WTC11 (cell line): ENCODE results near the gene CLEC2B. TPM values are rescaled to one million over a fixed set of nuclear protein-coding genes. Genes with fewer than 3 reads are reported as not detected.

Source experiments
- ATAC-seq: fragments of 200-7000 bp; cut with Tn5 transposase; 2 replicates; pipeline ENCODE4 v1.10.0; 2021; ENCODE audit warnings: mild to moderate bottlenecking, moderate library complexity
- CTCF ChIA-PET: fragments of 300-600 bp; sonication (Branson Sonifier 250); formaldehyde crosslinking; loops from one replicate; lab custom pipeline; 2021; ENCODE audit warnings: antibody characterized with exemption; lab: Charles Lee
- POLR2A ChIA-PET: fragments of 350-600 bp; sonication (Branson Sonifier 250); formaldehyde crosslinking; loops from one replicate; lab custom pipeline; 2021; ENCODE audit warnings: antibody characterized with exemption; lab: Charles Lee
- DNase-seq: peaks from one replicate; pipeline ENCODE4 v3.0.0; 2021; ENCODE audit warnings: low spot score
- H3K27ac Mint-ChIP-seq: 2 replicates; pipeline ENCODE4 v1.8.0; 2021; ENCODE audit warnings: mixed read lengths
- H3K27me3 Mint-ChIP-seq: 2 replicates; pipeline ENCODE4 v1.8.0; 2021; ENCODE audit warnings: low read depth, mild to moderate bottlenecking, moderate library complexity, mixed read lengths
- H3K36me3 Mint-ChIP-seq: 2 replicates; pipeline ENCODE4 v1.8.0; 2021; ENCODE audit warnings: mixed read lengths
- H3K4me1 Mint-ChIP-seq: 2 replicates; pipeline ENCODE4 v1.8.0; 2022; ENCODE audit warnings: mixed read lengths
- H3K4me3 Mint-ChIP-seq: 2 replicates; pipeline ENCODE4 v1.8.0; 2021; ENCODE audit warnings: mild to moderate bottlenecking, moderate library complexity, mixed read lengths
- H3K9me3 Mint-ChIP-seq: 2 replicates; pipeline ENCODE4 v1.8.0; 2021; ENCODE audit warnings: mixed read lengths
- ATF1 ChIP-seq: sonication (generic); formaldehyde crosslinking; IDR thresholded peaks from 2 replicates; pipeline ENCODE4 v1.8.1; 2023; ENCODE audit warnings: mild to moderate bottlenecking, moderate library complexity, missing genetic modification reagents
- EMX1 ChIP-seq: fragments of 250-450 bp; sonication (Bioruptor Pico); IDR thresholded peaks from 2 replicates; pipeline ENCODE4 v1.8.0; 2021; ENCODE audit warnings: mild to moderate bottlenecking
- GTF2I ChIP-seq: fragments of 250-450 bp; sonication (Bioruptor Pico); conservative IDR thresholded peaks from 2 replicates; pipeline ENCODE4 v1.4.0; 2021; ENCODE audit warnings: mild to moderate bottlenecking
- HMGXB4 ChIP-seq: sonication (generic); formaldehyde crosslinking; IDR thresholded peaks from 2 replicates; pipeline ENCODE4 v1.8.1; 2023; ENCODE audit warnings: mild to moderate bottlenecking, moderate library complexity, missing genetic modification reagents
- IRF1 ChIP-seq: sonication (generic); formaldehyde crosslinking; IDR thresholded peaks from 2 replicates; pipeline ENCODE4 v1.8.0; 2023; ENCODE audit warnings: missing genetic modification reagents
- IRF2 ChIP-seq: sonication (generic); formaldehyde crosslinking; IDR thresholded peaks from 2 replicates; pipeline ENCODE4 v1.8.0; 2022; ENCODE audit warnings: low read depth, missing genetic modification reagents, borderline replicate concordance
- JUN ChIP-seq: sonication (generic); formaldehyde crosslinking; IDR thresholded peaks from 2 replicates; pipeline ENCODE4 v1.8.0; 2023; ENCODE audit warnings: mild to moderate bottlenecking, missing genetic modification reagents
- MYBL2 ChIP-seq: sonication (generic); formaldehyde crosslinking; IDR thresholded peaks from 2 replicates; pipeline ENCODE4 v1.8.1; 2023; ENCODE audit warnings: mild to moderate bottlenecking, moderate library complexity, missing genetic modification reagents
- NFATC4 ChIP-seq: fragments of 250-450 bp; sonication (Bioruptor Pico); IDR thresholded peaks from 2 replicates; pipeline ENCODE4 v1.9.0; 2021; ENCODE audit warnings: mild to moderate bottlenecking
- OVOL2 ChIP-seq: fragments of 250-450 bp; sonication (Bioruptor Pico); IDR thresholded peaks from 2 replicates; pipeline ENCODE4 v1.9.0; 2021; ENCODE audit warnings: mild to moderate bottlenecking, borderline replicate concordance
- PRRX2 ChIP-seq: fragments of 250-450 bp; sonication (Bioruptor Pico); IDR thresholded peaks from 2 replicates; pipeline ENCODE4 v1.8.0; 2021; ENCODE audit warnings: mild to moderate bottlenecking
- RELA ChIP-seq: sonication (generic); formaldehyde crosslinking; IDR thresholded peaks from 2 replicates; pipeline ENCODE4 v1.8.1; 2022; ENCODE audit warnings: missing genetic modification reagents, mild to moderate bottlenecking, borderline replicate concordance
- RORB ChIP-seq: fragments of 250-450 bp; sonication (Bioruptor Pico); IDR thresholded peaks from 2 replicates; pipeline ENCODE4 v1.9.0; 2021; ENCODE audit warnings: mild to moderate bottlenecking
- SP1 ChIP-seq: sonication (generic); formaldehyde crosslinking; conservative IDR thresholded peaks from 2 replicates; pipeline ENCODE4 v1.8.1; 2022; ENCODE audit warnings: missing genetic modification reagents
- ZBTB21 ChIP-seq: sonication (generic); formaldehyde crosslinking; IDR thresholded peaks from 2 replicates; pipeline ENCODE4 v1.8.1; 2023; ENCODE audit warnings: mild to moderate bottlenecking, missing genetic modification reagents, borderline replicate concordance
- ZNF396 ChIP-seq: fragments of 250-450 bp; sonication (Bioruptor Pico); IDR thresholded peaks from 2 replicates; pipeline ENCODE4 v1.8.0; 2021; ENCODE audit warnings: mild to moderate bottlenecking, moderate library complexity, borderline replicate concordance
- total RNA-seq: library from RNA; stranded (reverse); gene quantifications from 3 replicates; pipeline ENCODE4 v1.2.3, GENCODE V29; 2021
- TF ChIP-seq, protein P1 (sequence below): sonication (generic); formaldehyde crosslinking; IDR thresholded peaks from 2 replicates; pipeline ENCODE4 v1.8.1; 2023; ENCODE audit warnings: mild to moderate bottlenecking, missing genetic modification reagents
- TF ChIP-seq, protein P2 (sequence below): fragments of 200-600 bp; IDR thresholded peaks from 2 replicates; pipeline ENCODE4 v1.8.0; 2022; ENCODE audit warnings: antibody characterized with exemption
- TF ChIP-seq, protein P3 (sequence below): sonication (generic); formaldehyde crosslinking; IDR thresholded peaks from 2 replicates; pipeline ENCODE4 v1.8.1; 2022; ENCODE audit warnings: low read depth, mild to moderate bottlenecking, moderate library complexity, missing genetic modification reagents, borderline replicate concordance
- TF ChIP-seq, protein P4 (sequence below): fragments of 250-450 bp; sonication (Bioruptor Pico); IDR thresholded peaks from 2 replicates; pipeline ENCODE4 v1.9.0; 2021; ENCODE audit warnings: mild to moderate bottlenecking
- TF ChIP-seq, protein P5 (sequence below): sonication (generic); formaldehyde crosslinking; IDR thresholded peaks from 2 replicates; pipeline ENCODE4 v1.8.0; 2023; ENCODE audit warnings: mild to moderate bottlenecking, missing genetic modification reagents

The CLEC2B gene
- total RNA-seq, 1 experiment from 2014 or later, result 0.20 TPM

GRCh38 chr12:9868951-9869306, 225 bp downstream of the CLEC2B start:
- POLR2A ChIA-PET, result no interaction called here
- ATAC-seq (no peak), DNase-seq (no peak)
- Mint-ChIP-seq H3K27me3 (no peaks in the 10 kb centered on the region), H3K4me3 (no peak overlapping the region), H3K4me1 (peaks cover 22% of the 10 kb centered on the region), H3K36me3 (no peaks in the 10 kb centered on the region), H3K9me3 (no peaks in the 10 kb centered on the region), H3K27ac (no peak overlapping the region)
- TF ChIP-seq EMX1 (CRISPR knock-in tag) (no peak), PRRX2 (no peak), HMGXB4 (no peak), ZBTB21 (CRISPR knock-in tag) (no peak), GTF2I (no peak), ATF1 (CRISPR knock-in tag) (no peak)
- TF ChIP-seq, protein P1, sequence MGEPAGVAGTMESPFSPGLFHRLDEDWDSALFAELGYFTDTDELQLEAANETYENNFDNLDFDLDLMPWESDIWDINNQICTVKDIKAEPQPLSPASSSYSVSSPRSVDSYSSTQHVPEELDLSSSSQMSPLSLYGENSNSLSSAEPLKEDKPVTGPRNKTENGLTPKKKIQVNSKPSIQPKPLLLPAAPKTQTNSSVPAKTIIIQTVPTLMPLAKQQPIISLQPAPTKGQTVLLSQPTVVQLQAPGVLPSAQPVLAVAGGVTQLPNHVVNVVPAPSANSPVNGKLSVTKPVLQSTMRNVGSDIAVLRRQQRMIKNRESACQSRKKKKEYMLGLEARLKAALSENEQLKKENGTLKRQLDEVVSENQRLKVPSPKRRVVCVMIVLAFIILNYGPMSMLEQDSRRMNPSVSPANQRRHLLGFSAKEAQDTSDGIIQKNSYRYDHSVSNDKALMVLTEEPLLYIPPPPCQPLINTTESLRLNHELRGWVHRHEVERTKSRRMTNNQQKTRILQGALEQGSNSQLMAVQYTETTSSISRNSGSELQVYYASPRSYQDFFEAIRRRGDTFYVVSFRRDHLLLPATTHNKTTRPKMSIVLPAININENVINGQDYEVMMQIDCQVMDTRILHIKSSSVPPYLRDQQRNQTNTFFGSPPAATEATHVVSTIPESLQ (CRISPR knock-in tag), result no peak
- CTCF ChIA-PET, result interaction anchor here (1.6 kb wide), 1 partner anchor 119 kb away, joined by 3 read pairs; no protein-coding TSS in a partner anchor

DNA sequence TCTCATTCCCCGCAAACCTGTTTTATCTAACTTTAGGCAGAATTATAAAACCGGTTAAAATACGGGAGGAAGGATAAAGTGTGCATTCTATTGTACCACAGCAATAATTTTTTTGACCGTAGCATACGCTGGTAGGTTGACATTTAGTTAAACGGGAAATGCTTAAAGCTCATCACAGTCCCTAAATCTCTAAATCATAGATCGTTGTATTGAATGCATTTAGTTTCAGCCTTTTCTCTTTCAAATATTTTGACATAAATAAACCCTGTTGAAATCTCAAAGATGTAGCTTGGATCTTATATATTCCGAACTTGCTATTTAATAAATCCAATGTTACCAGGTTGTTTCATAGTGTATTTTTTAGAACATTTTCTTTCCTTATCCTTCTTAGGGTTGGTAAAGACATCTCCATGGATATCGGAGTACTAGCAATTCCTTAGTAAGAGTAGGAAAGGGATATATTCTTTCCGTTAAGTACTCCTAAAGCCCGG, 798 bp downstream of the CLEC2B start:
- Mint-ChIP-seq H3K4me3 (no peak overlapping the region), H3K4me1 (peaks cover 22% of the 10 kb centered on the region), H3K27ac (no peak overlapping the region), H3K9me3 (no peaks in the 10 kb centered on the region), H3K36me3 (no peaks in the 10 kb centered on the region), H3K27me3 (no peaks in the 10 kb centered on the region)
- no peak for DNase-seq
- POLR2A ChIA-PET, result no interaction called here
- no peak for ATAC-seq
- CTCF ChIA-PET, result interaction anchor here (1.6 kb wide), 1 partner anchor 118 kb away, joined by 3 read pairs; no protein-coding TSS in a partner anchor
- TF ChIP-seq, protein P1 (CRISPR knock-in tag), result no peak
- no peak for TF ChIP-seq JUN (CRISPR knock-in tag)
- TF ChIP-seq, protein P2, sequence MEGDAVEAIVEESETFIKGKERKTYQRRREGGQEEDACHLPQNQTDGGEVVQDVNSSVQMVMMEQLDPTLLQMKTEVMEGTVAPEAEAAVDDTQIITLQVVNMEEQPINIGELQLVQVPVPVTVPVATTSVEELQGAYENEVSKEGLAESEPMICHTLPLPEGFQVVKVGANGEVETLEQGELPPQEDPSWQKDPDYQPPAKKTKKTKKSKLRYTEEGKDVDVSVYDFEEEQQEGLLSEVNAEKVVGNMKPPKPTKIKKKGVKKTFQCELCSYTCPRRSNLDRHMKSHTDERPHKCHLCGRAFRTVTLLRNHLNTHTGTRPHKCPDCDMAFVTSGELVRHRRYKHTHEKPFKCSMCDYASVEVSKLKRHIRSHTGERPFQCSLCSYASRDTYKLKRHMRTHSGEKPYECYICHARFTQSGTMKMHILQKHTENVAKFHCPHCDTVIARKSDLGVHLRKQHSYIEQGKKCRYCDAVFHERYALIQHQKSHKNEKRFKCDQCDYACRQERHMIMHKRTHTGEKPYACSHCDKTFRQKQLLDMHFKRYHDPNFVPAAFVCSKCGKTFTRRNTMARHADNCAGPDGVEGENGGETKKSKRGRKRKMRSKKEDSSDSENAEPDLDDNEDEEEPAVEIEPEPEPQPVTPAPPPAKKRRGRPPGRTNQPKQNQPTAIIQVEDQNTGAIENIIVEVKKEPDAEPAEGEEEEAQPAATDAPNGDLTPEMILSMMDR, result no peak
- TF ChIP-seq ZNF396 (CRISPR knock-in tag), result no peak
- TF ChIP-seq IRF2, result no peak
- no peak for TF ChIP-seq RELA (CRISPR knock-in tag)
- TF ChIP-seq, protein P3, sequence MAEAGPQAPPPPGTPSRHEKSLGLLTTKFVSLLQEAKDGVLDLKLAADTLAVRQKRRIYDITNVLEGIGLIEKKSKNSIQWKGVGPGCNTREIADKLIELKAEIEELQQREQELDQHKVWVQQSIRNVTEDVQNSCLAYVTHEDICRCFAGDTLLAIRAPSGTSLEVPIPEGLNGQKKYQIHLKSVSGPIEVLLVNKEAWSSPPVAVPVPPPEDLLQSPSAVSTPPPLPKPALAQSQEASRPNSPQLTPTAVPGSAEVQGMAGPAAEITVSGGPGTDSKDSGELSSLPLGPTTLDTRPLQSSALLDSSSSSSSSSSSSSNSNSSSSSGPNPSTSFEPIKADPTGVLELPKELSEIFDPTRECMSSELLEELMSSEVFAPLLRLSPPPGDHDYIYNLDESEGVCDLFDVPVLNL (CRISPR knock-in tag), result no peak
- TF ChIP-seq IRF1 (CRISPR knock-in tag), result no peak
- TF ChIP-seq, protein P4, sequence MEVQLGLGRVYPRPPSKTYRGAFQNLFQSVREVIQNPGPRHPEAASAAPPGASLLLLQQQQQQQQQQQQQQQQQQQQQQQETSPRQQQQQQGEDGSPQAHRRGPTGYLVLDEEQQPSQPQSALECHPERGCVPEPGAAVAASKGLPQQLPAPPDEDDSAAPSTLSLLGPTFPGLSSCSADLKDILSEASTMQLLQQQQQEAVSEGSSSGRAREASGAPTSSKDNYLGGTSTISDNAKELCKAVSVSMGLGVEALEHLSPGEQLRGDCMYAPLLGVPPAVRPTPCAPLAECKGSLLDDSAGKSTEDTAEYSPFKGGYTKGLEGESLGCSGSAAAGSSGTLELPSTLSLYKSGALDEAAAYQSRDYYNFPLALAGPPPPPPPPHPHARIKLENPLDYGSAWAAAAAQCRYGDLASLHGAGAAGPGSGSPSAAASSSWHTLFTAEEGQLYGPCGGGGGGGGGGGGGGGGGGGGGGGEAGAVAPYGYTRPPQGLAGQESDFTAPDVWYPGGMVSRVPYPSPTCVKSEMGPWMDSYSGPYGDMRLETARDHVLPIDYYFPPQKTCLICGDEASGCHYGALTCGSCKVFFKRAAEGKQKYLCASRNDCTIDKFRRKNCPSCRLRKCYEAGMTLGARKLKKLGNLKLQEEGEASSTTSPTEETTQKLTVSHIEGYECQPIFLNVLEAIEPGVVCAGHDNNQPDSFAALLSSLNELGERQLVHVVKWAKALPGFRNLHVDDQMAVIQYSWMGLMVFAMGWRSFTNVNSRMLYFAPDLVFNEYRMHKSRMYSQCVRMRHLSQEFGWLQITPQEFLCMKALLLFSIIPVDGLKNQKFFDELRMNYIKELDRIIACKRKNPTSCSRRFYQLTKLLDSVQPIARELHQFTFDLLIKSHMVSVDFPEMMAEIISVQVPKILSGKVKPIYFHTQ (CRISPR knock-in tag), result no peak
- TF ChIP-seq MYBL2 (CRISPR knock-in tag), result no peak
- TF ChIP-seq, protein P5, sequence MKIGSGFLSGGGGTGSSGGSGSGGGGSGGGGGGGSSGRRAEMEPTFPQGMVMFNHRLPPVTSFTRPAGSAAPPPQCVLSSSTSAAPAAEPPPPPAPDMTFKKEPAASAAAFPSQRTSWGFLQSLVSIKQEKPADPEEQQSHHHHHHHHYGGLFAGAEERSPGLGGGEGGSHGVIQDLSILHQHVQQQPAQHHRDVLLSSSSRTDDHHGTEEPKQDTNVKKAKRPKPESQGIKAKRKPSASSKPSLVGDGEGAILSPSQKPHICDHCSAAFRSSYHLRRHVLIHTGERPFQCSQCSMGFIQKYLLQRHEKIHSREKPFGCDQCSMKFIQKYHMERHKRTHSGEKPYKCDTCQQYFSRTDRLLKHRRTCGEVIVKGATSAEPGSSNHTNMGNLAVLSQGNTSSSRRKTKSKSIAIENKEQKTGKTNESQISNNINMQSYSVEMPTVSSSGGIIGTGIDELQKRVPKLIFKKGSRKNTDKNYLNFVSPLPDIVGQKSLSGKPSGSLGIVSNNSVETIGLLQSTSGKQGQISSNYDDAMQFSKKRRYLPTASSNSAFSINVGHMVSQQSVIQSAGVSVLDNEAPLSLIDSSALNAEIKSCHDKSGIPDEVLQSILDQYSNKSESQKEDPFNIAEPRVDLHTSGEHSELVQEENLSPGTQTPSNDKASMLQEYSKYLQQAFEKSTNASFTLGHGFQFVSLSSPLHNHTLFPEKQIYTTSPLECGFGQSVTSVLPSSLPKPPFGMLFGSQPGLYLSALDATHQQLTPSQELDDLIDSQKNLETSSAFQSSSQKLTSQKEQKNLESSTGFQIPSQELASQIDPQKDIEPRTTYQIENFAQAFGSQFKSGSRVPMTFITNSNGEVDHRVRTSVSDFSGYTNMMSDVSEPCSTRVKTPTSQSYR (CRISPR knock-in tag), result no peak
- TF ChIP-seq RORB (CRISPR knock-in tag), result no peak
- no peak for TF ChIP-seq NFATC4 (CRISPR knock-in tag)
- no peak for TF ChIP-seq SP1 (CRISPR knock-in tag)
- TF ChIP-seq OVOL2 (CRISPR knock-in tag), result no peak
